Liver (tissue), 9 donors: ENCODE results near the gene P3H1. TPM values are rescaled to one million over a fixed set of nuclear protein-coding genes. Genes with fewer than 3 reads are reported as not detected.

ENCODE experiments used
- DNase-seq: peaks from one replicate; pipeline ENCODE4 v3.0.0-alpha.2; 2017; ENCODE audit warnings: low spot score
- H3K27ac ChIP-seq, 2 donors: one replicate each; pipeline ENCODE4 v1.7.0; 2013; ENCODE audit warnings: inconsistent platforms in 2 of 2, low read length in 2 of 2, control low read depth in 1 of 2, low read depth in 1 of 2, mild to moderate bottlenecking in 1 of 2
- H3K27me3 ChIP-seq, 4 donors: one replicate each; pipeline versions ENCODE4 v1.6.1 to v1.7.0; 2013; ENCODE audit warnings: low read length in 3 of 4, inconsistent platforms in 1 of 4, mild to moderate bottlenecking in 1 of 4, moderate library complexity in 1 of 4; ENCODE audit not compliant: control insufficient read depth in 4 of 4, insufficient read depth in 4 of 4
- H3K36me3 ChIP-seq, 4 donors: one replicate each; pipeline versions ENCODE4 v1.6.1 to v1.7.0; 2013; ENCODE audit warnings: low read length in 3 of 4, mild to moderate bottlenecking in 3 of 4, low read depth in 1 of 4, moderate library complexity in 1 of 4; ENCODE audit not compliant: control insufficient read depth in 4 of 4, insufficient read depth in 3 of 4
- H3K4me1 ChIP-seq, 4 donors: one replicate each; pipeline versions ENCODE4 v1.6.1 to v1.7.0; 2013; ENCODE audit warnings: low read length in 3 of 4, mild to moderate bottlenecking in 3 of 4, moderate library complexity in 1 of 4; ENCODE audit not compliant: control insufficient read depth in 4 of 4, insufficient read depth in 4 of 4
- H3K4me3 ChIP-seq, 3 donors: one replicate each; pipeline versions ENCODE4 v1.6.1 to v1.7.0; 2013; ENCODE audit warnings: low read length in 3 of 3, control low read depth in 1 of 3, low read depth in 1 of 3, mild to moderate bottlenecking in 1 of 3
- H3K9ac ChIP-seq, 2 donors: one replicate each; pipeline ENCODE4 v1.7.0; 2013; ENCODE audit warnings: low read length in 2 of 2, mild to moderate bottlenecking in 2 of 2, moderate library complexity in 2 of 2, control low read depth in 1 of 2, low read depth in 1 of 2
- H3K9me3 ChIP-seq, 4 donors: one replicate each; pipeline versions ENCODE4 v1.6.1 to v1.7.0; 2013; ENCODE audit warnings: low read length in 3 of 4; ENCODE audit not compliant: control insufficient read depth in 4 of 4
- ATF3 ChIP-seq: IDR thresholded peaks from 2 replicates; pipeline ENCODE4 v1.6.1; 2016; ENCODE audit warnings: antibody characterized with exemption
- CTCF ChIP-seq: fragments of 150-350 bp; IDR thresholded peaks from 2 replicates; pipeline ENCODE4 v1.5.1; 2017; ENCODE audit warnings: improper control_type of control experiment, low read depth, low read length; ENCODE audit not compliant: missing input control
- EGR1 ChIP-seq, 2 donors: IDR thresholded peaks; 2 replicates each; pipeline ENCODE4 v1.6.1; 2016 to 2018; ENCODE audit warnings: antibody characterized with exemption in 2 of 2, low read depth in 2 of 2
- FOXA1 ChIP-seq: IDR thresholded peaks from 2 replicates; pipeline ENCODE4 v1.6.1; 2016; ENCODE audit warnings: antibody characterized with exemption
- GABPA ChIP-seq, 2 donors: IDR thresholded peaks in 1 of 2; conservative IDR thresholded peaks in 1 of 2; 2 replicates each; pipeline ENCODE4 v1.6.1; 2016; ENCODE audit warnings: antibody characterized with exemption in 2 of 2, mild to moderate bottlenecking in 1 of 2, moderate library complexity in 1 of 2
- HNF4A ChIP-seq, 2 donors: conservative IDR thresholded peaks; 2 replicates each; pipeline ENCODE4 v1.6.1; 2016; ENCODE audit warnings: antibody characterized with exemption in 2 of 2, mild to moderate bottlenecking in 2 of 2
- JUND ChIP-seq, 2 donors: IDR thresholded peaks; 2 replicates each; pipeline ENCODE4 v1.6.1; 2016; ENCODE audit warnings: antibody characterized with exemption in 2 of 2
- MAX ChIP-seq: IDR thresholded peaks from 2 replicates; pipeline ENCODE4 v1.6.1; 2016; ENCODE audit warnings: antibody characterized with exemption
- RAD21 ChIP-seq, 2 donors: IDR thresholded peaks; 2 replicates each; pipeline ENCODE4 v1.6.1; 2016; ENCODE audit warnings: antibody characterized with exemption in 2 of 2, mild to moderate bottlenecking in 2 of 2
- REST ChIP-seq: IDR thresholded peaks from 2 replicates; pipeline ENCODE4 v1.6.1; 2016; ENCODE audit warnings: antibody characterized with exemption, mild to moderate bottlenecking
- RXRA ChIP-seq, 2 donors: IDR thresholded peaks; 2 replicates each; pipeline ENCODE4 v1.6.1; 2017 to 2018; ENCODE audit warnings: antibody characterized with exemption in 2 of 2, mild to moderate bottlenecking in 1 of 2
- SP1 ChIP-seq: IDR thresholded peaks from 2 replicates; pipeline ENCODE4 v1.6.1; 2018; ENCODE audit warnings: antibody characterized with exemption, mild to moderate bottlenecking
- ZBTB33 ChIP-seq: IDR thresholded peaks from 2 replicates; pipeline ENCODE4 v1.6.1; 2016; ENCODE audit warnings: antibody characterized with exemption
- WGBS: extraction: QIAGEN DNeasy Blood & Tissue Kit; methylation state at CpG from one replicate; pipeline ENCODE4 v1.1.7; 2013; 5-methylcytosine and 5-hydroxymethylcytosine counted together
- polyA plus RNA-seq, 2 donors: library from polyadenylated mRNA; stranded (reverse) in 1 of 2; unstranded in 1 of 2; fragments of 200-250 nt in 1 of 2; fragments of >200 nt in 1 of 2; fragmentation: Nextera tagmentation in 1 of 2; extraction: Ambion mirVana in 1 of 2; gene quantifications; one replicate each; pipeline versions ENCODE4 v1.2.1 to v1.2.3, GENCODE V29; 2013 to 2015
- total RNA-seq, 2 donors: library from RNA; depleted of rRNA; stranded (reverse); fragments of >200 nt; gene quantifications; one replicate each; pipeline ENCODE4 v1.2.3, GENCODE V29; 2014
- donor health status: healthy.
- donor health status: healthy.
- donor health status: healthy.
- donor health status: healthy.
- donor health status: healthy.

The P3H1 gene
- total and polyA plus RNA-seq, 4 donors: 14.9 to 28.0 (median 22.7) TPM

- WGBS: 95% methylated on average over 12 of the region's 12 CpGs
- Histone ChIP-seq H3K4me3 (no peak overlapping the region), H3K9ac (no peak overlapping the region), H3K27ac (no peak overlapping the region), H3K4me1 (no peaks in the 10 kb centered on the region), H3K36me3 (peaks cover 5 to 43% (median 17%) of the 10 kb centered on the region in 4 donors), H3K27me3 (no peaks in the 10 kb centered on the region), H3K9me3 (no peaks in the 10 kb centered on the region)
- no peak for TF ChIP-seq RAD21 (IDR thresholded peaks at IDR 0.05)
- no peak for TF ChIP-seq SP1
- TF ChIP-seq RXRA (IDR thresholded peaks at IDR 0.05): no peak
- no peak for TF ChIP-seq CTCF
- no peak for TF ChIP-seq MAX
- TF ChIP-seq ZBTB33: no peak
- TF ChIP-seq REST: no peak
- no peak for TF ChIP-seq GABPA (IDR thresholded peaks at IDR 0.05 in 1 of 2, conservative IDR thresholded peaks at IDR 0.05 in 1 of 2)
- TF ChIP-seq JUND (IDR thresholded peaks at IDR 0.05): no peak
- no peak for DNase-seq
Measured at GRCh38 chr1:42746436-42747105, 20.3 kb downstream of the P3H1 start.

GRCh38 chr1:42745851-42746250 is 21.0 kb downstream of the P3H1 start:
- Histone ChIP-seq H3K27me3 (no peaks in the 10 kb centered on the region), H3K36me3 (peaks cover 5 to 43% (median 17%) of the 10 kb centered on the region in 4 donors), H3K27ac (no peak overlapping the region), H3K4me1 (no peaks in the 10 kb centered on the region), H3K9ac (no peak overlapping the region), H3K4me3 (no peak overlapping the region), H3K9me3 (no peaks in the 10 kb centered on the region)
- no peak for DNase-seq
- WGBS: 84% methylated on average over 8 of the region's 8 CpGs
- no peak for TF ChIP-seq ATF3
- TF ChIP-seq ZBTB33: no peak
- no peak for TF ChIP-seq RAD21 (IDR thresholded peaks at IDR 0.05)
- no peak for TF ChIP-seq EGR1 (IDR thresholded peaks at IDR 0.05; ENCODE audit: low read depth in 2 of 2)
- no peak for TF ChIP-seq SP1
- no peak for TF ChIP-seq FOXA1
- no peak for TF ChIP-seq HNF4A (conservative IDR thresholded peaks at IDR 0.05)
- no peak for TF ChIP-seq CTCF
